KOPT-K1 (cell line): ENCODE results near the gene MAP4K2.

Source experiments
- H3K27ac ChIP-seq: fragments of 200-600 bp; sonication (generic); 2 replicates; pipeline ENCODE4 v1.5.1; 2016; ENCODE audit warnings: antibody characterized with exemption, mild to moderate bottlenecking, low read depth, low read length; ENCODE audit not compliant: poor library complexity, severe bottlenecking
- H3K36me3 ChIP-seq: fragments of 200-600 bp; sonication (generic); 2 replicates; pipeline ENCODE4 v1.5.1; 2017; ENCODE audit warnings: antibody characterized with exemption, mild to moderate bottlenecking, low read length, moderate library complexity; ENCODE audit not compliant: insufficient read depth
- H3K9me3 ChIP-seq: fragments of 200-600 bp; sonication (generic); 2 replicates; pipeline ENCODE4 v1.5.1; 2017; ENCODE audit warnings: antibody characterized with exemption, low read length, mild to moderate bottlenecking; ENCODE audit not compliant: insufficient read depth, poor library complexity, severe bottlenecking

The MAP4K2 gene

GRCh38 chr11:64777449-64778222, 25.4 kb downstream of the MAP4K2 start:
- no peaks in the 10 kb centered on the region for H3K9me3 ChIP-seq
- H3K27ac ChIP-seq: peak overlapping the region; percentile 94
- peaks cover 49% of the 10 kb centered on the region for H3K36me3 ChIP-seq

DNA sequence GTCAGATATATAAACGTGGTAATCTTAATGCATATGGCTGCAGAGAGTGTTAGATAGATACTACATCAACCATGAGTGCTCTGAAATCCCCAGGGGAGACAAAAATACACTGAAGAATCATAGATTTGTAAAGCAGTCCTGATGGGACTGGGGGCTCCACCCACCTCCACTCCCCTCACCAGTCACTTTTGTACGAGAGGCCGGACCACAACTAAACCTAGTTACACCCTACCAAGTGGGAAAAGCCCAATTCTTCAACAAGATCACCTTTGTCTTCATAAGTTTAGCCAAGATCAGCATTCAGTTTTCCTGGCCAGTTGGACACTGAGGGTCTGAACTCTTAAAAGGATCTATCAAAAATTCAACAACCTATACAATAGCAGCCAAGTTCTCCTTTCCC, 26.1 kb downstream of the MAP4K2 start:
- peaks cover 57% of the 10 kb centered on the region for H3K36me3 ChIP-seq
- no peaks in the 10 kb centered on the region for H3K9me3 ChIP-seq
- peak overlapping the region; percentile 94 for H3K27ac ChIP-seq

DNA sequence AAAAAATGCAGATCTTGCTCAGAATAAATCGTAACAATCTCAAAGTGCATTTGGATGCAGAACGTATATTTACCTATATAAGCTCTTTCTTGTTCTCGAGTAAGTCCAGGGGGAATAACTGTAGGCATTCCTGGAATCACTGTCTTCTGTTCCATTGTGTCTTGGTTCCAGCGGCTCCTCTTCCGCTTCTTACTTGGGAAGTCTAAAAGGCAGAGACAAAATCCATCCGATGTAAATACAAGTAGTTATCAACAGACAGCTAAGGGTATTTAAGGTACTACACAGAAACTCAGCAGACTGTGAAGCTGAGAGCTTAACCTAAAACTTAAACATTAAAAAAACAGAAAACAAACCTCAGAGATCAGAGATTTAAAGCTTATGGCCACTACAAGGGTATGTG, 26.6 kb downstream of the MAP4K2 start:
- no peak overlapping the region for H3K27ac ChIP-seq
- no peaks in the 10 kb centered on the region for H3K9me3 ChIP-seq
- H3K36me3 ChIP-seq: peaks cover 61% of the 10 kb centered on the region

GRCh38 chr11:64774144-64774543, 28.9 kb downstream of the MAP4K2 start:
- Histone ChIP-seq H3K36me3 (peaks cover 84% of the 10 kb centered on the region), H3K27ac (no peak overlapping the region), H3K9me3 (no peaks in the 10 kb centered on the region)

- Histone ChIP-seq H3K27ac (no peak overlapping the region), H3K36me3 (peaks cover 100% of the 10 kb centered on the region), H3K9me3 (no peaks in the 10 kb centered on the region)
These were observed 30.6 kb downstream of the MAP4K2 start for GRCh38 chr11:64772303-64773018.

DNA sequence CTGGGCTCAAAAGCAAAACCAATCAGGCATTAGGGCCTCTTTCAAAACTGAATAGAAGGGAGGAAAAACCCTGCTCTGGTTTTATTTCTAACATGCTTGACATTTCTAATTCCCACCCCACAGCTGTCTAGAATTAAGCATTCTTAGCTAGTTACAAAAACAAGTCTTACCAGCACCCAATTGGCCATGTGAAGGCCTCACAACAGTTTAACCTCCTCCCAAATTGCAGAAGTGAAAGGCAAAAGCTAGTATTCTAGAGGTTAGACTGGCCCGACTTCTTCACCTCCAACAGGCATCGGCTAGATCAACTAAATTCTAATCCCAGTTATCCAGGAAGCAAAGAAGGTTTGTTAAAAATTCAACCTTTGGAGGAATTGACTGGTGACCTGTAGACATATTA, 31.2 kb downstream of the MAP4K2 start:
- Histone ChIP-seq H3K27ac (no peak overlapping the region), H3K9me3 (no peaks in the 10 kb centered on the region), H3K36me3 (peaks cover 100% of the 10 kb centered on the region)

DNA sequence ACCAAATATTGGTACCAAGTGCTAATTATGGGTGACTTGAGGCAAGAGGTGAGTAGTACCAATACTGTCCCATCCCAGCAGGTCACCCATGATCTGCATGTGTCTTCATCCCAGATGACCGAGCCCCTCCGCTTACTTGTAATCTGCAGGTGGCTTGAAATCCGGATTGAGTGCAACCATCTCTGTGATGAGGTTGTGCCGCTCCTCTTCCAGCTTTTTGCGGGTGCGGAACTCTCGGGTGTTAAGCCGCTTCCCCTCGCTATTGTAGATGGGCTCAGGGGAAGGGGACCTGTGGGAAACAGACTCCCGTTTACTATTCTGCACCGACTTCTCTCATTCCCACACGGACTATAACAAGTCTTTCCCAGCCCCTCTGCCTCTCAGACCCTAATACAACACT, 32.9 kb downstream of the MAP4K2 start:
- Histone ChIP-seq H3K36me3 (peaks cover 99% of the 10 kb centered on the region), H3K27ac (no peak overlapping the region), H3K9me3 (no peaks in the 10 kb centered on the region)

DNA sequence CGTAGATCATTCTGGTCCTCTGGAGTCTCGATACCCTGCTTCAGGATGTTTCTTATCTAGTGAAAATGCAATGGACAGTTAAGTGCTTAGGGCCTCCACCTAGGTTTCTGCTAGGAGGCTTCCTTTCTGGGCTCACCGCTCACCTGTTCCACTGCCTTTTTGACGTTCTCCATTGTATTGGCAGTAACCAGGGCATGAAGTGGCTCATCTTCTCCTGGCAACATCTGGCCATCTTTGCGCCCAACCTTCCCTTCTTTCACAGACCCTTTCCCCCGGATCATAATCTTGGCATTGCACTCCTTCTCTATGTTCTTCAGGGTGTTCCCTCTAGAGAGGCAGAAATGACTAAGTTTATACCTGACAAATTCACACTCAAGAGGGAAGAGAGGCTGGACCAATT, 33.7 kb downstream of the MAP4K2 start:
- Histone ChIP-seq H3K9me3 (no peaks in the 10 kb centered on the region), H3K27ac (no peak overlapping the region), H3K36me3 (peaks cover 97% of the 10 kb centered on the region)

DNA sequence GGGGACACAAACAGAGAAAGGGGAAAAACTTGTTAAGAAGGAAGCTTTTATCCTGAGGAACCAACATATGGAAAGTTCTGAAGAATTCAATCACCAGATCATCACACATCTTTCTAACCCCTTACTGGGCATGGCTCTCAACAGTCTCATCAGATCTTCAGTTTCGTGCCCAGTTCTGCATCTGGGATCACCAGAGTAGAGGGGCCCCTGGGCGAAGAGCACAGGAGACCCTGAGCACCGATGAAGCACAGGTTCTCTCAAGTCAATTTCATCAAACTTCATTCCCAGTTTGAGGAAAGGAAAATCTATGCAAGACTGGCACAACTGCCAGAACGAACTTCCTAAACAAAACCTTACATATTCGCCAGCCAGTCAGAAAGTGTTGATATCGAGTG, 34.7 kb downstream of the MAP4K2 start:
- peaks cover 96% of the 10 kb centered on the region for H3K36me3 ChIP-seq
- H3K27ac ChIP-seq: no peak overlapping the region
- H3K9me3 ChIP-seq: no peaks in the 10 kb centered on the region

GRCh38 chr11:64767344-64768299, 35.4 kb downstream of the MAP4K2 start:
- peaks cover 96% of the 10 kb centered on the region for H3K36me3 ChIP-seq
- H3K9me3 ChIP-seq: no peaks in the 10 kb centered on the region
- H3K27ac ChIP-seq: peak overlapping the region; percentile 20

DNA sequence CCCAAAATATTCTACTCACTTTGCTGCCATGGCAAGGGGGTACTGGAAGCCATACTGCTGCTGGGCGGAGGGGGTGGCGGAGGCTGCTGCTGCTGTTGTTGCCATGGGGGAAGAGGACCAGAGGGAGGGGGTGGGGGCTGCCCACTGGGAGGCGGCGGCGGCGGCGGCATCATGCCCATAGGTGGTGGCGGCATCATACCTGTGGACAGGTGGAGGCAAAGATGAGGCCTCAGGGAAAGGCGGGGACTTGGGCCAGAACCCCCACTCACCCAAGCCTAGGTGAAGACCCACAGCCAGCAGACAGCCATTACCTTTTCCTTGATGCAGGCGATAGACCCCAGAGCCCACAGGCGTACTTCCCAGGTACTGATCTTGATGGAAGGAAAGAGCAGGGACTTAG, 36.1 kb downstream of the MAP4K2 start:
- peak overlapping the region; percentile 20 for H3K27ac ChIP-seq
- peaks cover 96% of the 10 kb centered on the region for H3K36me3 ChIP-seq
- no peaks in the 10 kb centered on the region for H3K9me3 ChIP-seq

DNA sequence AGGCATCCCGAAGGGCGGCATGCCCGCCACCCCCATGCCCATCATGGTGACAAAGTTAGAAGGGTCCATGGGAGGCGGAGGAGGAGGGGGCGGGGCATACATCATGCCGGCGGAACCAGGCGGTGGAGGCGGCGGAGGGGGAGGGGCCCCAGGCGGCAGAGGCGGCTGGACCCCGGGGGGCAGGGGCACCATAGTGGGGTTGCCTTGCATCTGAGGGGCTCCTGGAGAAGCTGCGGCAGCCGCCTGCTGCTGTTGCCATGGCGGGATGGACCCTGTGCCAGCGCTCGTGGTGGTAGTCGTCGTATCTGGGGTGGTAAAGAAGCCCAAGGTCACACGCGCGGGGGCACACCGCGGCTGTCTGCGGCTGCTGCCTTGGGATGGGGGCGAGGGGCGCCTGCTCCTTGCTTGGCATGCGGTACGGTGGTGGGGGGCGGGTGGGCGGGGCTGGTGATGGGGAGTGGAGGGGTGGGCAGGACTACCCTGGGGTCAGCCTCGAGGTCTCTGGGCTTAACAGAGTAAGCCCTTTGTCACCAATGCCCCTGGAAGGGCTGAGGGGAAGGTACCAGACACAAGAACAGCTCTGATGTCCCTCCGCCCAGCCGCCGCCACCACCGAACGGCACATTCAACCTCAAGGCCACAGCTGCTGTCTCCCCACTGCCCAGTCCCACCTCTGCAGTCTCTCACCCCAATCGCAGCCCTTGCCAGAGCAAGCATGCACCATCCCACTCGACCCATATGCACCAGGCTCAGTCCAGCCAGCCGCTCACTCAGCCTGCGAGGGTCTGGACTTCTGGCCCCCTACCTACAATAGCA, 37.0 kb downstream of the MAP4K2 start:
- H3K9me3 ChIP-seq: no peaks in the 10 kb centered on the region
- peaks cover 95% of the 10 kb centered on the region for H3K36me3 ChIP-seq
- H3K27ac ChIP-seq: no peak overlapping the region

DNA sequence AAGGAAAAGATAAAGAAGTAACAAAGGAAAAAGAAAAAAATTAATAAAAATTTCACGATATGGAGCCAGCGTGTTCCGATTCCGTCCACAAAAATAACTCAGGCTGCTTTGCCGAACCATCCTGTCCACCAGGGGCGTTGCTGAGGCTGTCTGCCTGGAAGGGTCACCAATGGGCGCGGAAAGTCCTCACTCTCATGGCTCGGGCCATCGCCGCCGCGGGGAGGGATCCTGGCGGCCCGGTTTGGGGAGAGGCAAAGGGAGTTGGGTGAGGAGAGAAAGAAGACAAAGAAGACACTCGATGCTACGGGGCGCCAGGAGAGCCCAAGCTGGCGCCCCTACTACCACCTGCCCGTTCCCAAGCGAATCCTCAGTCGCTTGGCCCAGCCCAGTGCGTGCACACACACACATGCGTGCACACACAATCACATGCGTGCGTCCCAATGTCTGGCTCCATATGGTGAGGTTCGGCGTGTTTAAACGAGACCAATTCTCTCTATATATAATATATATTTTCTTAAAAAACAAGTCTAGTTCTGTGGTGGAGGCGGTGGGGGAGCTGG, 37.6 kb downstream of the MAP4K2 start:
- Histone ChIP-seq H3K9me3 (no peaks in the 10 kb centered on the region), H3K36me3 (peaks cover 95% of the 10 kb centered on the region), H3K27ac (no peak overlapping the region)

DNA sequence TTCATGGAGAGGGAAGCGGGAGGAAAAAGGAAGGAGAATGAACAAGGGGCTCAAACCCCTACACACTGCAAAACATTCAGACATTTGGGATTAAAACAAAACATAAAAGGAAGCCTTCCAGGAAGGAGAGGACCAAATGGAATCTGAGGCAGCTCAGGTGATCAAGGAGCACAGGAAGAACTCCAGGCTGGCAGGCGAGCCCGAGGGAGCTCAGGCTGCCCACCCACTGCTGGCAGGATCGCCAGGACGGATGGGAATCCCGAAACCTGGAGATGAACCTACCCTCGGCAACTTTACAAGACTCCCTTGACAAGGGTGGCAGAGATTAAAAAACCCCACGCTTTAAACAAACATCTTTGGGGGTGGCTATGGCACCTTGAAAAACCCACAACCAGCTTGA, 38.3 kb downstream of the MAP4K2 start:
- H3K36me3 ChIP-seq: peaks cover 89% of the 10 kb centered on the region
- no peaks in the 10 kb centered on the region for H3K9me3 ChIP-seq
- H3K27ac ChIP-seq: peak overlapping the region; percentile 64
